GM19463 (cell line): Measurements from ENCODE around the gene COQ8B.
A peak's percentile ranks its signal among the peaks of the same experiment; 100 is the strongest.
"Not testable (repeated sequence)": the region's sequence is repeated elsewhere in the genome, so short reads cannot be mapped to it uniquely, and the experiment has no call there.

Experiments
- ATAC-seq: cut with Tn5 transposase; IDR thresholded peaks from one replicate; pipeline ENCODE4 v1.9.1; 2021; ENCODE audit warnings: mild to moderate bottlenecking, moderate library complexity; ENCODE audit not compliant: unreplicated experiment

Gene COQ8B

GRCh38 chr19:40672573-40673299 lies 44.0 kb downstream of the COQ8B start:
- ATAC-seq, result no peak

- ATAC-seq, result no peak
Measured at GRCh38 chr19:40672038-40672437, 44.6 kb downstream of the COQ8B start.

- no peak for ATAC-seq
Measured at GRCh38 chr19:40671404-40671803, 45.3 kb downstream of the COQ8B start.

GRCh38 chr19:40668991-40669614 lies 47.6 kb downstream of the COQ8B start:
- no peak for ATAC-seq

GRCh38 chr19:40667602-40668001 lies 49.1 kb downstream of the COQ8B start:
- ATAC-seq, result no peak

GRCh38 chr19:40666803-40667438 lies 49.8 kb downstream of the COQ8B start:
- ATAC-seq, result no peak

GRCh38 chr19:40663695-40664692 lies 52.7 kb downstream of the COQ8B start:
- no peak for ATAC-seq

- ATAC-seq, result peak; percentile 80
Measured at GRCh38 chr19:40662925-40663694, 53.6 kb downstream of the COQ8B start.

- ATAC-seq, result no peak
Measured at GRCh38 chr19:40661616-40662015, 55.1 kb downstream of the COQ8B start.

GRCh38 chr19:40659566-40659965 lies 57.1 kb downstream of the COQ8B start:
- no peak for ATAC-seq

- no peak for ATAC-seq
Measured at GRCh38 chr19:40659116-40659515, 57.6 kb downstream of the COQ8B start.

- no peak for ATAC-seq
Measured at GRCh38 chr19:40658031-40658430, 58.7 kb downstream of the COQ8B start.

GRCh38 chr19:40655684-40656083 lies 61.0 kb downstream of the COQ8B start:
- ATAC-seq, result not testable (repeated sequence)

GRCh38 chr19:40652303-40652702 lies 64.4 kb downstream of the COQ8B start:
- not testable (repeated sequence) for ATAC-seq

GRCh38 chr19:40650749-40651305 lies 65.9 kb downstream of the COQ8B start:
- ATAC-seq, result no peak

GRCh38 chr19:40649903-40650675 lies 66.6 kb downstream of the COQ8B start:
- ATAC-seq, result not testable (repeated sequence)

GRCh38 chr19:40646743-40647254 lies 69.9 kb downstream of the COQ8B start:
- no peak for ATAC-seq

- no peak for ATAC-seq
Measured at GRCh38 chr19:40642757-40643305, 73.9 kb downstream of the COQ8B start.
